Measurements from ENCODE around the gene SPIRE2. TPM values are rescaled to one million over a fixed set of nuclear protein-coding genes. Genes with fewer than 3 reads are reported as not detected.
"Not testable (repeated sequence)": the region's sequence is repeated elsewhere in the genome, so short reads cannot be mapped to it uniquely, and the experiment has no call there.

The SPIRE2 gene
- total RNA-seq, 1 donor from 2014 or later = 24.2 TPM

GRCh38 chr16:89823087-89823823 lies 5.0 kb upstream of the SPIRE2 start:
- Mint-ChIP-seq H3K36me3 (ENCODE audit: insufficient read depth) (peaks cover 3% of the 10 kb centered on the region), H3K9me3 (ENCODE audit: low read depth) (no peaks in the 10 kb centered on the region), H3K4me3 (ENCODE audit: low read depth) (no peak overlapping the region), H3K27ac (peak overlapping the region; percentile 97), H3K27me3 (no peaks in the 10 kb centered on the region), H3K4me1 (ENCODE audit: low read depth) (peaks cover 25% of the 10 kb centered on the region)
- DNase-seq (ENCODE audit: low spot score, unreplicated experiment) = no peak
- TF ChIP-seq CTCF (IDR thresholded peaks at IDR 0.05; ENCODE audit: unreplicated experiment) = no peak

DNA sequence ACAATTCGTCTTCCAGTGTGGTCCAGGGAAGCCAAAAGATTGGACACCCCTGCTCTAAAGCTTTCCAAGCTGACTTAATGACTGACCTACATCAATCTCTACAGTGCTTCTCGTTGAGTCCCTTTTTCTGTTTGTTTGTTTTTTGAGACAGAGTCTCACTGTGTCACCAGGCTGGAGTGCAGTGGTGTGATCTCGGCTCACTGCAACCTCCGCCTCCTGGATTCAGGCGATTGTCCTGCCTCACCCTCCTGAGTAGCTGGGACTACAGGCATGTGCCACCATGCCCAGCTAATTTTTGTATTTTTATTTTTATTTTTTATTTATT lies 4.5 kb upstream of the SPIRE2 start:
- H3K27me3 Mint-ChIP-seq; DNase-seq (ENCODE audit: low spot score, unreplicated experiment); H3K4me3 Mint-ChIP-seq (ENCODE audit: low read depth); H3K9me3 Mint-ChIP-seq (ENCODE audit: low read depth); H3K36me3 Mint-ChIP-seq (ENCODE audit: insufficient read depth): not testable (repeated sequence)
- peak overlapping the region; percentile 97 for H3K27ac Mint-ChIP-seq
- H3K4me1 Mint-ChIP-seq (ENCODE audit: low read depth) = peaks cover 25% of the 10 kb centered on the region

DNA sequence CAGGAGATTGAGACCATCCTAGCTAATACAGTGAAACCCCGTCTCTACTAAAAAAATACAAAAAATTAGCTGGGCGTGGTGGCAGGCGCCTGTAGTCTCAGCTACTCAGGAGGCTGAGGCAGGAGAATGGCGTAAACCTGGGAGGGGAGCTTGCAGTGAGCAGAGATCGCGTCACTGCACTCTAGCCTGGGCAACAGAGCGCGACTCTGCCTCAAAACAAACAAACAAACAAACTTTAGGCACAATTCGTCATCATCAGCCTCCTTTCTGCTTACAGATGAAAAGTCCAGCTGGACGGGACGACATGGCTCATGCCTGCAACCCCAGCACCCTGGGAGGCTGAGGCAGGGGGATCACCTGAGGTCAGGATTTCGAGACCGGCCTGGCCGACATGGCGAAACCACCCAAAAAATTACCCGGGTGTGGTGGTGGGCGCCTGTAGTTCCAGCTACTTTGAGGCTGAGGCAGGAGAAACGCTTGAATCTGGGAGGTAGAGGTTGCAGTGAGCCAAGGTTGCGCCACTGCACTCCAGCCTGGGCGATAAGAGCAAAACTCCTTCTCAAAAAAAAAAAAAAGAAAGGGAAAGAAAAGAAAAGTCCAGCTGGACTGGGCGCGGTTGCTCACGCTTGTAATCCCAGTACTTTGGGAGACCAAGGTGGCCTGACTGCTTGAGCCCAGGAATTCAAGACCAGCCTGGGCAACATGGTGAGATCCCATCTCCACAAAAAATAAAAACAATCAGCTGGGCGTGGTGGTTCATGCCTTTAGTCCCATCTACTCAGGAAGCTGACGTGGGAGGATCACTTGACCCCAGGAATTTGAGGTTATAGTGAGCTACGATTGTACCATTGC lies 1.5 kb upstream of the SPIRE2 start:
- peaks cover 38% of the 10 kb centered on the region for H3K4me1 Mint-ChIP-seq (ENCODE audit: low read depth)
- H3K9me3 Mint-ChIP-seq (ENCODE audit: low read depth) = no peaks in the 10 kb centered on the region
- no peak for TF ChIP-seq CTCF (IDR thresholded peaks at IDR 0.05; ENCODE audit: unreplicated experiment)
- DNase-seq (ENCODE audit: low spot score, unreplicated experiment) = no peak
- peak overlapping the region; percentile 71 for H3K4me3 Mint-ChIP-seq (ENCODE audit: low read depth)
- H3K27ac Mint-ChIP-seq = no peak overlapping the region
- no peaks in the 10 kb centered on the region for H3K27me3 Mint-ChIP-seq
- H3K36me3 Mint-ChIP-seq (ENCODE audit: insufficient read depth) = no peaks in the 10 kb centered on the region

GRCh38 chr16:89827383-89828198 lies 684 bp upstream of the SPIRE2 start:
- H3K27ac Mint-ChIP-seq = peak overlapping the region; percentile 79
- H3K4me1 Mint-ChIP-seq (ENCODE audit: low read depth) = peaks cover 30% of the 10 kb centered on the region
- no peak for TF ChIP-seq CTCF (IDR thresholded peaks at IDR 0.05; ENCODE audit: unreplicated experiment)
- H3K4me3 Mint-ChIP-seq (ENCODE audit: low read depth) = peak overlapping the region; percentile 71
- H3K36me3 Mint-ChIP-seq (ENCODE audit: insufficient read depth) = peaks cover 1% of the 10 kb centered on the region
- H3K27me3 Mint-ChIP-seq = no peaks in the 10 kb centered on the region
- peak; percentile 36 for DNase-seq (ENCODE audit: low spot score, unreplicated experiment)
- no peaks in the 10 kb centered on the region for H3K9me3 Mint-ChIP-seq (ENCODE audit: low read depth)

DNA sequence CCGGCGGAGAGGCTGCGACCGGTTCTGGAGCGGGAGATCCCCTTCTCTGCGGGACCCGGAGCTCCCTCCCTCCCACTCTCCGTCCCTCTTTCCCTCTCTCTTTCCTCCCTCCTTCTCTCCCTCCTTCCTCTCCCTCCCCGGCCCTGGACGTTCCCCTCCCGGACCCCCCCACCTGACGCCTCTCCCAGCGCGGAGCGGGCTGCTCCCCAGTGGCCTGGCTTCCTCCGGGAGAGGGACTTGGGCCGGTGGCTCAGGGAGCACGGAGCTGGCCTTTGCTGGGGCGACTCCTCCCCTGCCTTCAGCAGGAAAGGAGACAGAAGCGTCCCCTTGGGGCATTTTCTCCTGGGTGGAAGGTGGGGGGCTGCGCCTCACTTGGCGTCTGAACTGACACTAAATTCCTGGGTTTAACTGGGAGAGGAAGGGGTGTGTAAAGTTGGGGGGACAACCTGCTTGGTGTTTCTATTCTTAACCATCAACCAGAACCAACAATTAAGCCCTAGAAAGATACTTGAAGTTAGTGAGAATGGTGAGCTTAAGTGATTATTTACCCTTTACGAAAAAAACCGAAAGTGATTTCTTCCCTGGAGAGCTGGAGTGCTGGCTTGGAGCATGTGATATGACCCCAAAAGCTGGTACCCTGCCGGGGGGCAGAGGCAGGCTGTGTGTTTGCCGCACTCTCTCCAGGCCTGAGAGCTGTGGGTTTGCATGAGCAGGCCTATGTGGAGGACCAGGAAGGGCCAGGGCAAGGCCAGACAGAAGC lies 775 bp downstream of the SPIRE2 start:
- Mint-ChIP-seq H3K27ac (peak overlapping the region; percentile 78), H3K27me3 (no peaks in the 10 kb centered on the region), H3K9me3 (ENCODE audit: low read depth) (no peaks in the 10 kb centered on the region), H3K4me3 (ENCODE audit: low read depth) (peak overlapping the region; percentile 74), H3K36me3 (ENCODE audit: insufficient read depth) (peaks cover 4% of the 10 kb centered on the region), H3K4me1 (ENCODE audit: low read depth) (peaks cover 17% of the 10 kb centered on the region)
- no peak for DNase-seq (ENCODE audit: low spot score, unreplicated experiment)
- TF ChIP-seq CTCF (IDR thresholded peaks at IDR 0.05; ENCODE audit: unreplicated experiment) = no peak
